Smooth muscle cell (in vitro differentiated cells): ENCODE results near the gene ASB18. TPM values are rescaled to one million over a fixed set of nuclear protein-coding genes. Genes with fewer than 3 reads are reported as not detected.

Source experiments
- DNase-seq: peaks from one replicate; lab custom pipeline; 2025; ENCODE audit not compliant: unreplicated experiment; lab: John Stamatoyannopoulos, UW
- H2AFZ ChIP-seq: fragments of 200-600 bp; sonication (generic); 2 replicates; pipeline ENCODE4 v1.6.0; 2016; ENCODE audit warnings: antibody characterized with exemption, low read depth, mild to moderate bottlenecking
- H3F3A ChIP-seq: fragments of 200-600 bp; sonication (generic); 2 replicates; pipeline ENCODE4 v1.6.0; 2017; ENCODE audit warnings: antibody characterized with exemption, low read depth
- H3K27ac ChIP-seq: fragments of 200-600 bp; sonication (generic); 2 replicates; pipeline ENCODE4 v1.5.1; 2016; ENCODE audit warnings: low read depth, mild to moderate bottlenecking
- H3K27me3 ChIP-seq: fragments of 200-600 bp; sonication (generic); 2 replicates; pipeline ENCODE4 v1.6.1; 2016; ENCODE audit warnings: low read depth, mild to moderate bottlenecking
- H3K36me3 ChIP-seq: fragments of 200-600 bp; sonication (generic); 2 replicates; pipeline ENCODE4 v1.5.1; 2016; ENCODE audit warnings: low read depth
- H3K4me1 ChIP-seq: fragments of 200-600 bp; sonication (generic); 2 replicates; pipeline ENCODE4 v1.5.1; 2016; ENCODE audit warnings: low read depth
- H3K4me2 ChIP-seq: fragments of 200-600 bp; sonication (generic); 2 replicates; pipeline ENCODE4 v1.6.0; 2016; ENCODE audit warnings: mild to moderate bottlenecking
- H3K4me3 ChIP-seq: fragments of 200-600 bp; sonication (generic); 2 replicates; pipeline ENCODE4 v1.5.1; 2016; ENCODE audit warnings: mild to moderate bottlenecking
- H3K79me2 ChIP-seq: fragments of 200-600 bp; sonication (generic); 2 replicates; pipeline ENCODE4 v1.6.0; 2016; ENCODE audit warnings: low read depth, mild to moderate bottlenecking
- H3K9ac ChIP-seq: fragments of 200-600 bp; sonication (generic); 2 replicates; pipeline ENCODE4 v1.6.0; 2016; ENCODE audit warnings: low read depth
- H3K9me3 ChIP-seq: fragments of 200-600 bp; sonication (generic); replicated peaks from 2 replicates; pipeline ENCODE4 v1.5.1; 2016; ENCODE audit warnings: low read depth
- H4K20me1 ChIP-seq: fragments of 200-600 bp; sonication (generic); 2 replicates; pipeline ENCODE4 v1.6.0; 2016; ENCODE audit warnings: low read depth
- CTCF ChIP-seq: fragments of 200-600 bp; sonication (generic); IDR thresholded peaks from 2 replicates; pipeline ENCODE4 v1.5.1; 2017; ENCODE audit warnings: borderline replicate concordance, mild to moderate bottlenecking, antibody characterized with exemption; ENCODE audit not compliant: insufficient read depth, poor library complexity, severe bottlenecking
- WGBS: methylation state at CpG from one replicate; pipeline ENCODE4 v1.1.7; 2016; ENCODE audit warnings: low lambda C conversion rate; 5-methylcytosine and 5-hydroxymethylcytosine counted together
- polyA plus RNA-seq: library from polyadenylated mRNA; unstranded; fragments of >200 nt; fragmentation: Nextera tagmentation; extraction: Ambion mirVana; gene quantifications from 2 replicates; pipeline ENCODE4 v1.2.1, GENCODE V29; 2016
- total RNA-seq: library from RNA; depleted of rRNA; stranded (reverse); fragments of >200 nt; gene quantifications from 2 replicates; pipeline ENCODE4 v1.2.3, GENCODE V29; 2014

The ASB18 gene
- total and polyA plus RNA-seq, 2 experiments from 2014 or later = 0.05 TPM; not detected in 1

- WGBS = 80% methylated on average over 7 of the region's 7 CpGs
- no peak for TF ChIP-seq CTCF
- no peaks in the 10 kb centered on the region for H3K36me3 ChIP-seq
- DNase-seq = no peak
- H3K9me3 ChIP-seq = no peaks in the 10 kb centered on the region
- no peaks in the 10 kb centered on the region for H4K20me1 ChIP-seq
- no peak overlapping the region for H2AFZ ChIP-seq
- peaks cover 27% of the 10 kb centered on the region for H3K27me3 ChIP-seq
- no peaks in the 10 kb centered on the region for H3F3A ChIP-seq
- no peak overlapping the region for H3K9ac ChIP-seq
- H3K79me2 ChIP-seq = no peaks in the 10 kb centered on the region
- H3K27ac ChIP-seq = no peak overlapping the region
- H3K4me3 ChIP-seq = no peak overlapping the region
- H3K4me1 ChIP-seq = no peaks in the 10 kb centered on the region
- no peak overlapping the region for H3K4me2 ChIP-seq
Observed at GRCh38 chr2:236261452-236261851, 2.8 kb downstream of the ASB18 start.

GRCh38 chr2:236259371-236259770, 4.8 kb downstream of the ASB18 start:
- Histone ChIP-seq H3K9me3 (no peaks in the 10 kb centered on the region), H3K36me3 (no peaks in the 10 kb centered on the region), H3K4me1 (no peaks in the 10 kb centered on the region), H2AFZ (no peak overlapping the region), H3K27ac (no peak overlapping the region), H3K27me3 (peaks cover 24% of the 10 kb centered on the region), H3K79me2 (no peaks in the 10 kb centered on the region), H3K4me3 (no peak overlapping the region), H4K20me1 (no peaks in the 10 kb centered on the region), H3K4me2 (no peak overlapping the region), H3K9ac (no peak overlapping the region), H3F3A (no peaks in the 10 kb centered on the region)
- TF ChIP-seq CTCF = no peak
- 87% methylated on average over 6 of the region's 6 CpGs for WGBS
- DNase-seq = no peak

- DNase-seq = no peak
- 92% methylated on average over 6 of the region's 6 CpGs for WGBS
Observed at GRCh38 chr2:236257575-236257974, 6.6 kb downstream of the ASB18 start.

More at GRCh38 chr2:236257575-236257974, 6.6 kb downstream of the ASB18 start:
- no peak overlapping the region for H3K27ac ChIP-seq
- no peak overlapping the region for H3K4me2 ChIP-seq
- no peaks in the 10 kb centered on the region for H3K36me3 ChIP-seq
- H3F3A ChIP-seq = no peaks in the 10 kb centered on the region
- H3K9me3 ChIP-seq = no peaks in the 10 kb centered on the region
- TF ChIP-seq CTCF = no peak
- H3K79me2 ChIP-seq = no peaks in the 10 kb centered on the region
- H2AFZ ChIP-seq = no peak overlapping the region
- H3K27me3 ChIP-seq = peaks cover 20% of the 10 kb centered on the region
- H3K9ac ChIP-seq = no peak overlapping the region
- no peak overlapping the region for H3K4me3 ChIP-seq
- H4K20me1 ChIP-seq = no peaks in the 10 kb centered on the region
- no peaks in the 10 kb centered on the region for H3K4me1 ChIP-seq
